ENCODE measurements around the gene SLC24A3.

The SLC24A3 gene

DNA sequence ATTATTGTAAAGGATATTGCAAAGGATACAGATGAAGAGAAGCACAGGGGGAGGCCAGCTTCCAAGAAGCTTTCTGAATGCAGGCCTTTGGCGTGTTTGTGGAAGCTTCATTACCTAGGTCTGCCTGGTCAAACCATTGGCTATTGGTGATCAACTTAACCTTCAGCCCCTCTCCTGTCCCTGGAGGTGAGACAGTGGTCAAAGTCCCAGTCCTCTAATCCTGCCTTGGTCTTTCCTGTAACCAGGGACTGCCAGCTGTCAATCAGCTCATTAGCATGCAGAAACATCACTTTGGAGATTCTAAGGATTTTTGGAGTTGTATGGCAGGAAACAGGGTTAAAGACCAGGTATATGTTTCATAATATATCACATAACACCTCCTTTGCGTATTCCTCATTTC lies 558.6 kb downstream of the SLC24A3 start:
- in situ Hi-C loops (cut with MboI; ENCODE audit: low sequenced_read_pairs, unreplicated experiment) = no loop called here
- TF ChIP-seq, protein P1, sequence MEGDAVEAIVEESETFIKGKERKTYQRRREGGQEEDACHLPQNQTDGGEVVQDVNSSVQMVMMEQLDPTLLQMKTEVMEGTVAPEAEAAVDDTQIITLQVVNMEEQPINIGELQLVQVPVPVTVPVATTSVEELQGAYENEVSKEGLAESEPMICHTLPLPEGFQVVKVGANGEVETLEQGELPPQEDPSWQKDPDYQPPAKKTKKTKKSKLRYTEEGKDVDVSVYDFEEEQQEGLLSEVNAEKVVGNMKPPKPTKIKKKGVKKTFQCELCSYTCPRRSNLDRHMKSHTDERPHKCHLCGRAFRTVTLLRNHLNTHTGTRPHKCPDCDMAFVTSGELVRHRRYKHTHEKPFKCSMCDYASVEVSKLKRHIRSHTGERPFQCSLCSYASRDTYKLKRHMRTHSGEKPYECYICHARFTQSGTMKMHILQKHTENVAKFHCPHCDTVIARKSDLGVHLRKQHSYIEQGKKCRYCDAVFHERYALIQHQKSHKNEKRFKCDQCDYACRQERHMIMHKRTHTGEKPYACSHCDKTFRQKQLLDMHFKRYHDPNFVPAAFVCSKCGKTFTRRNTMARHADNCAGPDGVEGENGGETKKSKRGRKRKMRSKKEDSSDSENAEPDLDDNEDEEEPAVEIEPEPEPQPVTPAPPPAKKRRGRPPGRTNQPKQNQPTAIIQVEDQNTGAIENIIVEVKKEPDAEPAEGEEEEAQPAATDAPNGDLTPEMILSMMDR (IDR thresholded peaks at IDR 0.05; ENCODE audit: borderline replicate concordance, control extremely low read depth, extremely low read depth, insufficient read depth, missing control alignments) = no peak
- DNase-seq (ENCODE audit: low spot score) = no peak
